ENCODE results near the gene ACTMAP. TPM values are rescaled to one million over a fixed set of nuclear protein-coding genes. Genes with fewer than 3 reads are reported as not detected.
"Not testable (repeated sequence)": the region's sequence is repeated elsewhere in the genome, so short reads cannot be mapped to it uniquely, and the experiment has no call there.

Gene ACTMAP
- total RNA-seq, 1 experiment from 2014 or later, result 0.39 TPM

DNA sequence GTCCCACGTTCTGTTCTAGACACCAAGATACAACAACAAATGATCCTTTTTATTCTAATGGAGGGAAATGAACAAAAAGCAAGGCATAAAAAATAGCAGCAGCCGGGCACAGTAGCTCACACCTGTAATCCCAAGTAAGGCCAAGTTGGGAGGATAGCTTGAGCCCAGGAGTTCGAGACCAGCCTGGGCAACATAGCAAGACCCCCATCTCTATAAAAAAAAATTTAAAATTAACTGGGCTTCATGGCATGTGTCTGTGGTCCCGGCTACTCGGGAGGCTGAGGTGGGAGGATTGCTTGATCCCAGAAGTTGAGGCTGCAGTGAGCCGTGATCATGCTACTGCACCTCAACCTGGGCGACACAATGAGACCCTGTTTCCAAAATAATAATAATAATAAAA is 26.1 kb upstream of the ACTMAP start:
- DNase-seq (ENCODE audit: low spot score), result no peak

DNA sequence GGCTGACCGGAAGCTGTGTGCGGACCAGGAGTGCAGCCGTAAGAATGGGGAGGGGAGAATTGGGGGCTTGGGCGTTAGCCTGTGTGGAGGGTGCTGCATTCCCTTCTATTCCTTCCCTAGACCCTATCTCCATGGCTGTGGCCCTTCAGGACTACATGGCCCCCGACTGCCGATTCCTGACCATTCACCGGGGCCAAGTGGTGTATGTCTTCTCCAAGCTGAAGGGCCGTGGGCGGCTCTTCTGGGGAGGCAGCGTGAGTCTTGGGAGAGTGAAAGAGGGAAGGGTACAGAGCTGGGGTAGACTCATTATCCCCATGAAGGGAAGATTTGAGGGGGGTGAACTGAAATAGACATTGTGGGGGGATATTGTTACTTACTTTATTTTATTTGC is 25.4 kb upstream of the ACTMAP start:
- DNase-seq (ENCODE audit: low spot score), result no peak

DNA sequence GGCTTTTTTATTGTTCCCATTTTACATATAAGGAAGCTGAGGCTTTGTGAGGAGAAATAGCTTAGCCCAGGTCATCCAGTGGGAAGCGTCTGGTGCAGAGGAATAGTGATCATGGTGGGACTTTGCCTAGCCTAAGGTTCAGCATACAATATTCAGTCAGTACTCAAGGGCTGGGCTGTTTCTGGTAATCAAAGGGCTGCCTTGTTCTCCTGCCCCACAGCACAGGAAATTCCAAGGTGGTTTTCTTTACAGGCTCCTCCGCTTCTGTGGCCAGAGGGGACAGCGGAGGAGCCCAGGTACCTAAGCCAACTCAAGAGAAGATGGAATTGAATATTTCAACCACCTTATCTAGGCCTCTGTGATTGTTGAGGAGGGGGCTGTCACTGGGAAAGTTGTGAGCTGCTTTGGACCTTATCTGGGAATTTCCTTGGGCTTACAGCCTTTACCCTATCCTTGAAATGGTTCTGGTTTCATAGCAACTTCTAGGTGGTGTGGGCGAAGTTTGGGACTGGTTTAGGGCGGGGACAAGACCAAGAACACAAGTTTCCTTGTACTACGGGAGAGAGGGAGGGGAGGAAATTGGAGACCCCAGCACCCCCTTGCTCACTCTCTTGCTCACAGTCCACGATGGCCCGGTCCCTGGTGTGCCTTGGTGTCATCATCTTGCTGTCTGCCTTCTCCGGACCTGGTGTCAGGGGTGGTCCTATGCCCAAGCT is 24.8 kb upstream of the ACTMAP start, which contains the start of gene MIA:
TSS of gene MIA (plus strand) at position 606 of the 716 bp plus-strand sequence. CDS start at position 628, 22 bp downstream.
- no peak for DNase-seq (ENCODE audit: low spot score)

DNA sequence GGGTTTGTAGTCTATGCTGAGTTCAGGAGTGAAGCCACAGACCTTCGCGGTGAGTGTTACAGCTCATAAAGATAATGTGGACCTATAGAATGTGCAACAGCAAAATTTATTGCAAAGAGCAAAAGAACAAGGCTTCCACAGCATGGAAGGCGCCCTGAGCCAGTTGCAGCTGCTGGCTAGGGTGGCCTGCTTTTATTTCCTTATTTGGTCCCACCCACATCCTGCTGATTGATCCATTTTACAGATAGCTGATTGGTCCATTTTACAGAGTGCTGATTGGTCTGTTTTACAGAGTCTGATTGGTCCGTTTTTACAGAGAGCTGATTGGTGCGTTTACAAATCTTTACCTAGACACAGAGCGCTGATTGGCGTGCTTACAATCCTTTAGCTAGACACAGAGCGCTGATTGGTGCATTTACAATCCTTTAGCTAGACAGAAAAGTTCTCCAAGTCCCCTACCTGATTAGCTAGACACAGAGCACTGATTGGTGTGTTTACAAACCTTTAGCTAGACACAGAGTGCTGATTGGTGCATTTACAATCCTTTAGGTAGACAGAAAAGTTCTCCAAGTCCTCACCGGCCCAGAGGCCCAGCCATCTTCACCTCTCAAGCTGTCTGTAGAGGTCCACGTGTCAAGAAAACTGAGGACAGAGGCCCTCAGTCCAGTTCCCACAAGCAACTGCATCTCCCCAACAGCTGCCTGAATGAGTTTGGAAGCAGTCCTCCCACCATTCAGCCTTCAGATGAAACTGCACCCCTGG is 21.0 kb upstream of the ACTMAP start:
- not testable (repeated sequence) for DNase-seq (ENCODE audit: low spot score)

DNA sequence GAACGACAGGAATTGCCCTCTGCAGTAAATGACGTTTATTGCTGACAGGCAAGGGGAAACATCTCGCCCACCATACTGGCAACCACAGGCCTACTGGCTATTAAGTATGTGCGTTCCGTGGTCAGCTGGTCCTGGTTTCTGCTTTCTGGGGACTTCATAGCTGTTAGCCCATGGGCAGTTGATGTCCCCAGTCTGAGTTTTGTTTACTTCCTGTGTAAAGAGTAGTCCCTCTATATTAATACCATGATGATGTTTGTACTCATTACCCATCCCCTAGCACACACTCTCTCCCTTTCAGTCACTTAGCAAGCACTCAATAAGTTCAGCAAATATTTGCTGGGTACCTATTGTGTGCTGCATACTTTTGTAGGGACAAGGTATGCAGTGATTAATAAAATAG is 18.6 kb upstream of the ACTMAP start:
- no peak for DNase-seq (ENCODE audit: low spot score)

DNA sequence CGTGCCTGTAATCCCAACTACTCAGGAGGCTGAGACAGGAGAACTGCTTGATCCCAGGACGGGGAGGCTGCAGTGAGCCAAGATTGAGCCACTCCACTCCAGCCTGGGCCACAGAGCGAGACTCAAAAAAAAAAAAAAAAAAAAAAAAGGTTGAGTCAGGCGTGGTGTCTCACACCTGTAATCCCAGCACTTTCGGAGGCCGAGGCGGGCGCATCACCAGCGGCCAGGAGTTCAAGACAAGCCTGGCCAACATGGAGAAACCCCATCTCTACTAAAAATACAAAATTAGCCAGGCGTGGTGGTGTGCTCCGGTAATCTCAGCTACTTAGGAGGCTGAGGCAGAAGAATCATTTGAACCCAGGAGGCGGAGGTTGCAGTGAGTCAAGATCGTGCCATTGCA is 16.1 kb upstream of the ACTMAP start:
- not testable (repeated sequence) for DNase-seq (ENCODE audit: low spot score)

DNA sequence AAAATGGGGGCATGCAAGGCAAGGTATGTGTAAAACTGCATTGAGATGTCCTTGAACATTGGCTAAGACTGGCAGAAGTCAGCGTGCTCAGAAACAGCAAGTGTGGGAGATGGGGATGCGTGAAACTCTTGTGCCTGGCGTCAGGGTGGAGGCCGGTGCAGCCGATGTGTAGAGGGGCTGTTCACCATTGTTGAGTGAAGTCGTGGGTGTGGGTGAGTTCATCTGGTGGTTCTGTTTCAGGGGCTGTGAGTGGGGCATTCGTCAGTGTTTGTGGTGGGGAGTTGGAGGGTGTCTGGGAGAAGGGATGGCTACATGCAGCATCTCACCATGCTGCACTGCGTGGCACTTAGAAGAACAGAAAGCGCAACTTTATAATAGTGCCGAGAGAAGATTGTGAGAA is 13.7 kb upstream of the ACTMAP start:
- no peak for DNase-seq (ENCODE audit: low spot score)

DNA sequence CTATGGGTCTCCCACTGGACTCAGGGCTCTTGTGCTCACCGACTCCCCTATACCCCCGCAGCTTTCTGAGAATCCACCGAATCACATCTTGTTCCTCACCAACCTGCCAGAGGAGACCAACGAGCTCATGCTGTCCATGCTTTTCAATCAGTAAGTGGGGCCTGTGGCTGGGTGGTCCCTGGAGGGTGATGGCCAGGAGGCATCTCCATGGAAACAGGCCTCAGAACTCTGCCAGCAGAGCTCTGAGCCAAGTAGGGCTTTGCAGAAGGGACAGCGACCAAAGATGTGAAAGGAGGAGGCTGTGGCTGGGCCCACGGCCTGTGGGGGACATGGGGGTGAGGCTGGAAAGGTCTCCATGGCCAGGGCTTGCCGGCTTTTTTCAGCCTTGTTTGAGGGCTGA is 13.2 kb upstream of the ACTMAP start:
- DNase-seq (ENCODE audit: low spot score), result no peak

DNA sequence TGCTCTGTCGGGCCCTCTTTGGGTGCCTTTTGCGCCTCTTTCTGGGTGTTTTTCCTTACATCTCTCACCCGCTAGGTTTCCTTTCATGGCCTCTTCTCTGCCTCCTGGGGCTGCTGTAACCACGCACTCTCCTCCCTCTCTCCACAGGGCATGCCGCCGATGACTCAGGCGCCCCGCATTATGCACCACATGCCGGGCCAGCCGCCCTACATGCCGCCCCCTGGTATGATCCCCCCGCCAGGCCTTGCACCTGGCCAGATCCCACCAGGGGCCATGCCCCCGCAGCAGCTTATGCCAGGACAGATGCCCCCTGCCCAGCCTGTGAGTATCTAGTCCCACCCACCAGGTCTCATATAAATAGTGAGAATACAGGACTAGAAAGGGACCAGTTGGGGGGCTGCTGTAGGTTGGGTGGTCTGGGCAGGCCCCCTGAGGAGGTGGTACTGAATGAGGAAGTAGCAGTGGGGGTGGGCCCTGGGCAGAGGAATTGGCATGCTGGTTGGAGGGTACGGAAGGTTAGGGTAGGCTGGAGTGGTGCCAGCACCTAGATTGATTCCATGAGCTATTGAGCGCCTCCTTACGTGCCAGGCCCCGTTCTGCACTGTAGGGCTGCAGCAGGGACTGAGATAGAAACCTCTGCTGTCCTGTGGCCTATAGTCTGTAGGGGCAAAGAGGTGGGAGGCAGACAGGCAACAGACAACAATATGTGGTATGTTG is 12.6 kb upstream of the ACTMAP start:
- DNase-seq (ENCODE audit: low spot score), result no peak

DNA sequence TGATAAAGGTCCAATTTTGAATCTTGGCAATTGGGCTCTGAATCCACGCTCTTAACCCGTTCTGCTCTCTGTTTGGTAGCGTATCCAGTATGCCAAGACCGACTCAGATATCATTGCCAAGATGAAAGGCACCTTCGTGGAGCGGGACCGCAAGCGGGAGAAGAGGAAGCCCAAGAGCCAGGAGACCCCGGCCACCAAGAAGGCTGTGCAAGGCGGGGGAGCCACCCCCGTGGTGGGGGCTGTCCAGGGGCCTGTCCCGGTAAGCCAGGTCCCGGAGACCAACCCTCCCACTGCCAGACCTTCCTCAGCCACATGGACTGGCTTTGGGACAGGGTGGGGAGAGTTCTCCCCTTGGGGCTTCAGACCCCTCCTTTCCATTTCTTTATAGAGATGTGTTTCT is 9.1 kb upstream of the ACTMAP start:
- DNase-seq (ENCODE audit: low spot score), result no peak

DNA sequence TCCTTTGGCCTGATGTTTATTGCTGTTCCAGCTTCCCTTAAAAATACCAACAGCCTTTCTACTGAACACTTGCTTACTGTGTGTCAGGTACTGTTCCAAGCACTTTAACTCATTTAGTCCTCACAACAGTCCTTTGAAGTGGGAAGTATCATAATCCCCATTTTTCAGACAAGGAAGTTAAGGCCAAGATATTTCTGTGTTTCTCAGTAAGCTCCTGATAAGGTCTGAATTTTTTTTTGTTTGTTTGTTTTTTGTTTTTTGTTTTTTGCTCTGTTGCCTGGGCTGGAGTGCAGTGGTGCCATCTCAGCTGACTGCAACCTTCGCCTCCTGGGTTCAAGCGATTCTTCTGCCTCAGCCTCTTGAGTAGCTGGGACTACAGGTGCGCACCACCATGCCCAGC is 8.2 kb upstream of the ACTMAP start:
- DNase-seq (ENCODE audit: low spot score), result no peak

DNA sequence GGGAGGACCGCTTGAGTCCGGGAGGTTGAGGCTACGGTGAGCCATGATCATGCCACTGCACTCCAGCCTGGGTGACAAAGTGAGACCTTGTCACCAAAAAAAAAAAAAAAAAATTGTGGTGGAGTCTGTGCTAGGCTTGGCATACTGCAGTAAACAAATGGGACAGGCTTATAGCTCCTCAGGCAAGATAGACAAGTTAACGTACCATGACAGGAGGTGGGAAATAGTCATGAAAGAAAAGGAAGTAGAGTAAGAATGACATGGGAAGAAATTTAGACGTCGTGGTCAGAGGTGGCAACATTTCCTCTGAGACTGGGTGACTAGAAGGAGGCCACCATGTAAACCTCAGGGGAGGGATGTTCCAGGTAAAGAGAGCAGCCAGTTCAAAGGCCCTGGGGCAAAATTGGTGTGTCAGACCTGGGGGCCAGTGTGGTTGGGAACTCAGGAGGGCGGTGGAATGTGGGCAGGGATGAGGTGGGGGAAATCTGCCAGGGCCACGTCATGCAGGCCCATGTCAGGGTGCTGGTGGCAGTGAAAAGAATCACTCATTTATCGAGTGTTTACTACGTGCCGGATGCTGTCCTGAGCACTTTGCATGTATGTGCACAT is 6.3 kb upstream of the ACTMAP start:
- no peak for DNase-seq (ENCODE audit: low spot score)

DNA sequence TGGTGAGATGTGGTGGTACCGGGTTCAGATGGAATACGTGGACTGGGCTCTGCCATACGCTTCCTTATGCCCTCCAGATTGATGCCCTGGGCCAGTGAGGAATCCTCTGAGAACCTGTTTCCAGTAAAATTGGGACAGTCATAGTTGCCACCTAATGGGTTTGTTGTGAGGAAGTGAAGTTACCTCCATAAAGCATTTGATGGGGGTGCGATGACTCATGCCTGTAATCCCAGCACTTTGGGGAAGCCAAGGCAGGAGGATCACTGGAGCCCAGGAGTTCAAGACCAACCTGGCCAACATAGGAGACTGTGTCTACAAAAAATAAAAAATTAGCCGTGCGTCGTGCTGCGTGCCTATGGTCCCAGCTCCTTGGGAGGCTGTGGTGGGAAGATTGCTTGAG is 5.5 kb upstream of the ACTMAP start:
- DNase-seq (ENCODE audit: low spot score), result no peak

DNA sequence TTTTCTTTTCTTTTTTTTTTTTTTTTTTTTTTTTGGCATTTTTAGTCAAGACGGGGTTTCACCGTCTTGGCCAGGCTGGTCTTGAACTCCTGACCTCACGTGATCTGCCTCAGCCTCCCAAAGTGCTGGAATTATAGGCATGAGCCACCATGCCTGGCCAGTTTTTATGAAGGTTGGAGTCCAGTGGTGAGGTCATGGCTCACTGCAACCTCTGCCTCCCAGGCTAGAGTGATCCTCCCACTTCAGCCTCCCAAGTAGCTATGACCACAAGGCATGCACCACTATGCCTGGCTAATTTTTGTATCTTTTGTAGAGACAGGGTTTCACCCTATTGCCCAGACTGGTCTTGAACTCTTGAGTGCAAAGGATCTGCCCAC is 5.0 kb upstream of the ACTMAP start:
- no peak for DNase-seq (ENCODE audit: low spot score)

DNA sequence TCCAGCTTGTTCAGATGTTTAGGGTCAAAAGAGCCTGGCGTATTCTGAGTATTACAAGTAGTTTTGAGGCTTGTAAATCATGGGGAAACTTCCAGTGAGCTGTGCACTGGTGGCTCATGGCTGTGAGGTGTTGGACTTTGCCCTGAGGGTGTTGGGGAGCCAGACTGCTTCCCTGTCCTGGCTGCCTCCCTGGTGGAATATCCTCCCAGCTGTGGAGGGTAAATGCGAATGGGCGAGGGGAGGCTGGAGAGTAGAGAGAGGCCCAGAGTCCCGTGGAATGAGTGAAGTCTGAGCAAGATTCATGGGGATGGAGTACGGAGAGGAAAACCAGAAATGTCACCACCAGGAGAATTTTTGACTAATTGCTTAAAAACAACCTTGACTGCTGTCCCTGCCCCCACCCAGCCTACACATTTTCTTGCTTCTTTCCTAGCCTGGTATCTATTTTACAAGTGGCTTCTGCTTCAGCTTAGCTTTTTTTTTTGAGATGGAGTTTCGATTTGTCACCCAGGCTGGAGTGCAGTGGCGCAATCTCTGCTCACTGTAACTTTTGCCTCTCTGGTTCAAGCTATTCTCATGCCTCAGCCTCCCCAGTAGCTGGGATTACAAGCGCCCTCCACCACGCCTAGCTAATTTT is 4.5 kb upstream of the ACTMAP start:
- no peak for DNase-seq (ENCODE audit: low spot score)

DNA sequence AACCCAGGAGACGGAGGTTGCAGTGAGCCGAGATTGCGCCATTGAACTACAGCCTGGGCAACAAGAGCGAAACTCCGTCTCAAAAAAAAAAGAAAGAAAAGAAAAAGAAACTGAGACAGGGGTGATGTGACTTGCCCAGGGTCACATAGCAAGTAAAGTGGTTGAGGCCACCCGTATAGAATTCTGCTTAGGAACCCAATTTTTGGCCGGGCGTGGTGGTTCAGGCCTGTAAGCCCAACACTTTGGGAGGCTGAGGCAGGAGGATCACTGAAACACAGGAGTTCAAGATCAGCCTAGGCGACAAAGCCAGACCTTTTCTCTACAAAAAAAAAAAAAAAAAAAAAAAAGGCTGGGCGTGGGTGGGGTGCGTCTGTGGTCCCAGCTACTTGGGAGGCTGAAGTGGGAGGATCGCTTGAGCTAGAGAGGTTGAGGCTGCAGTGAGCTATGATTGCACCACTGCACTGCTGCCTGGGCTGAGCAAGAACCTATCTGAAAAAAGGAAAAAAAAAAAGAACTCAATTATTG is 2.0 kb upstream of the ACTMAP start:
- DNase-seq (ENCODE audit: low spot score), result no peak

DNA sequence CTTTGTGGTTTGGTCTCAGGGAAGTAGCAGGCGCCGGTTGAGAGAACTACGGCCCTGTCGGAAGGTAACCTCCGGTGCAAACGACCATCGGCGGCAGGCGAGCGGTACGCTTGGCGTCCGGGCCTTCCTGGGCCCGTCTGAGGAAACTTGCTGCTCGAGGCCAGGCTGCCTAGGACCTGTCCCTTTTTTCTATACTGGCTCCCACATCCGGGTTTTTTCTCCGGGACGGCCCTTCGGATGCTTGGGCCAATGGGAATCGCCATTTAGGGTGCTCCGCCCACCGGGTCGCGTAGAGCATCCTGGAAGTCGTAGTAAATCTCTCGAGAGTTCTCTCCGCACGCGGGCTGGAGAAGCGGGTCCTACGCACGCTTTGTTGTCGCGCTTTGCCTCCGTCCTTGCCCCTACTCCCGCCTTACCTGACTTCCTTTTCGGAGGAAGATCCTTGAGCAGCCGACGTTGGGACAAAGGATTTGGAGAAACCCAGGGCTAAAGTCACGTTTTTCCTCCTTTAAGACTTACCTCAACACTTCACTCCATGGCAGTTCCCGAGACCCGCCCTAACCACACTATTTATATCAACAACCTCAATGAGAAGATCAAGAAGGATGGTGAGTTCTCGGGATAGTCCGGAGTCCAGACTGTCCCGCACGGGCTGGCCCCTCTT is 729 bp upstream of the ACTMAP start, which contains the start of gene SNRPA:
TSS of gene SNRPA (plus strand) at position 330 of the 664 bp plus-strand sequence. CDS start at position 536, 206 bp downstream.
- peak; percentile 97 for DNase-seq (ENCODE audit: low spot score)

DNA sequence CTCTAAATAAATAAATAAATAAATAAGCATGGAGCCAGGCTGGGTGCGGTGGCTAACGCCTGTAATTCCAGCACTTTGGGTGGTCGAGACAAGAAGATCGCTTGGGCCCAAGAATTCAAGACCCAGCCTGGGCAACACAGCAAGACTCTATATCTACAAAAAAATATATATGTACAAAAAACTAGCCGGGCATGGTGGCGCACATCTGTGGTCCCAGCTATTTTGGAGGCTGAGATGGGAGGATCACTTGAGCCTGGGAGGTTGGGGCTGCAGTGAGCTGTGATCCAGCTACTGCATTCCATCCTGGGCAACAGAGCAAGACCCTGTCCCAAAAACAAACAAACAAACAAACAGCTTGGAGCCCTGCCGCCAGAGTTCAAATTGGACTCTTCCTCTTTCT is 2.7 kb downstream of the ACTMAP start:
- no peak for DNase-seq (ENCODE audit: low spot score)

DNA sequence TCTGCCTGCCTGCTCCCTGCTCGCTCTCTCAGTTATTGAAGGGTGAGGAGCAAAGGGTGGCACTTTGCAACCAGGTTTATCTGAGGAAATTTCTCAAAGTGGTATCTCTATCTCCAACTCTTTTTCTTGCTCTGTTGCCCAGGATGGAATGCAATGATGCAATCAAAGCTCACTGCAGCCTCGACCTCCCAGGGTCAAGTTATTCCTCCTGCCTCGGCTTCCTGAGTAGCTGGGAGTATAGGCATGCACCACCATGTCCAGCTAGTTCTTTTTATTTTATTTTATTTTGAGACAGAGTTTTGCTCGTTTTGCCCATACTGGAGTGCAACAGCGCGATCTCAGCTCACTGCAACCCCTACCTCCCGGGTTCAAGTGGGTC is 4.9 kb downstream of the ACTMAP start:
- DNase-seq (ENCODE audit: low spot score), result no peak

DNA sequence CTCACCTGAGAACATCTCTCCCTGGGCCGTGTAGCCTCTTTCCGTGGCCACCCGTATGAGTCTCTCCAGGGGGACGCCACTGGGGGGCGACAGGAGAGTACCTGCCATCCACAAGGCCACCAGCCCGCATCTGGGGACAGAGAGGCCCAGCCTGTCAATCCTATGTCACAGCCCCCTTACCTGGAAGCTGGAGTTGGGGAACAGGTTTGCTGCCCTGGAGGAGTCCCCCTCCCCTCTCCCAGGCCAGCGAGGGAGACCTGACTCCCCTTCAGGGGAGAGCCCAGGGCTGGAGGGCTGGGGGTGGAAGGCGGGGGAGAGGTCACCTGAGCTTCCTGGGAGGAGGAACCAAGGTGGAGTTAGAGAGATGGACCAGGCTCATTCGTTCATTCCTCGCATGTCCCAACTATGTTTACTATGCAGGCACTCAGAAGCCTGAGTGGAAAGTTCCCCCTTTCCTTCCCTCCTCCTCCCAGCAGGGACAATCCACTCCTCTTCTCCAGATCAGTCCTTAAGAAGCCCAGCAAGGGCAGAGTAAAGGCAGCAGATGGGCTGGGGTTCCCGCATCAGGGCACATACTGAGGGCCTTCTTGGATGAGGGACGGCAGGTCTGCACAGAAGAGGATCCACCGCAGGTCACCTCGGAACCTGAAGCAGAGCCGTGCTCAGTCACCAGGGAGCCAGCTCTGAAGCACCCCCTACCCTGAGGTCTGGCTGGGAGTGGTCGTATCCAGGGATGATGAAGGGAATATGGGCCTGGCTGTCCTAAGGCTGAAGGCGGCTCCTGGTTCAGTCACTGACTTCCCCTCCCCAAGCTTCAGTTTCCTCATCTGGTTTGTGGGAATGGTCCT is 5.5 kb downstream of the ACTMAP start:
- no peak for DNase-seq (ENCODE audit: low spot score)

All from H4 (cell line).